Neural cell (in vitro differentiated cells): ENCODE measurements around the gene PAGE1. TPM values are rescaled to one million over a fixed set of nuclear protein-coding genes. Genes with fewer than 3 reads are reported as not detected.

ENCODE experiments used
- H2AFZ ChIP-seq: fragments of 200-600, 300-800 bp; sonication (generic), shearing (Covaris generic); 2 replicates; pipeline ENCODE4 v1.6.0; 2014; ENCODE audit warnings: low read depth, mild to moderate bottlenecking, antibody characterized with exemption, low read length, moderate library complexity
- H3F3A ChIP-seq: fragments of 200-600 bp; shearing (Covaris generic); 2 replicates; pipeline ENCODE4 v1.6.1; 2016; ENCODE audit warnings: mild to moderate bottlenecking, moderate library complexity, mixed read lengths, antibody characterized with exemption, low read length; ENCODE audit not compliant: insufficient read depth, poor library complexity, severe bottlenecking
- H3K27ac ChIP-seq: fragments of 200-600, 300-800 bp; sonication (generic), shearing (Covaris generic); 2 replicates; pipeline ENCODE4 v1.5.1; 2014; ENCODE audit warnings: mild to moderate bottlenecking, low read length, moderate library complexity
- H3K27me3 ChIP-seq: fragments of 300-800, 200-600 bp; sonication (generic), shearing (Covaris generic); 2 replicates; pipeline ENCODE4 v1.6.0; 2014; ENCODE audit warnings: mild to moderate bottlenecking, low read depth, low read length, moderate library complexity; ENCODE audit not compliant: insufficient read depth
- H3K36me3 ChIP-seq: fragments of 300-800, 200-600 bp; sonication (generic), shearing (Covaris generic); 2 replicates; pipeline ENCODE4 v1.5.1; 2014; ENCODE audit warnings: mild to moderate bottlenecking, antibody characterized with exemption, low read length, moderate library complexity; ENCODE audit not compliant: insufficient read depth
- H3K4me2 ChIP-seq: fragments of 300-800, 200-600 bp; sonication (generic), shearing (Covaris generic); 2 replicates; pipeline ENCODE4 v1.6.0; 2014; ENCODE audit warnings: mild to moderate bottlenecking, low read length
- H3K4me3 ChIP-seq: fragments of 300-800, 200-600 bp; sonication (generic), shearing (Covaris generic); 2 replicates; pipeline ENCODE4 v1.5.1; 2014; ENCODE audit warnings: mild to moderate bottlenecking, low read length, moderate library complexity
- H3K79me2 ChIP-seq: fragments of 200-600 bp; shearing (Covaris generic); replicated peaks from 2 replicates; pipeline ENCODE4 v1.6.0; 2014; ENCODE audit warnings: mild to moderate bottlenecking, low read length, moderate library complexity; ENCODE audit not compliant: insufficient read depth
- H3K9ac ChIP-seq: fragments of 300-800, 200-600 bp; sonication (generic), shearing (Covaris generic); 2 replicates; pipeline ENCODE4 v1.6.1; 2016; ENCODE audit warnings: mild to moderate bottlenecking, low read length, mixed read lengths
- H3K9me2 ChIP-seq: fragments of 200-600 bp; shearing (Covaris generic); 2 replicates; pipeline ENCODE4 v1.6.1; 2016; ENCODE audit warnings: mild to moderate bottlenecking, low read length, mixed read lengths; ENCODE audit not compliant: insufficient read depth
- H3K9me3 ChIP-seq: fragments of 200-600, 300-800 bp; sonication (generic), shearing (Covaris generic); 2 replicates; pipeline ENCODE4 v1.6.1; 2016; ENCODE audit warnings: mild to moderate bottlenecking, mixed run types, low read length, moderate library complexity, mixed read lengths
- H4K20me1 ChIP-seq: fragments of 200-600 bp; shearing (Covaris generic); 2 replicates; pipeline ENCODE4 v1.6.1; 2016; ENCODE audit warnings: mild to moderate bottlenecking, mixed run types; ENCODE audit not compliant: insufficient read depth
- EP300 ChIP-seq: fragments of 450-650 bp; conservative IDR thresholded peaks from 2 replicates; pipeline ENCODE4 v1.6.1; 2014; ENCODE audit warnings: antibody characterized with exemption, mild to moderate bottlenecking, moderate library complexity; ENCODE audit not compliant: poor library complexity, severe bottlenecking
- EZH2 ChIP-seq: fragments of 200-600, 300-800 bp; shearing (Covaris generic), sonication (generic); IDR thresholded peaks from 2 replicates; pipeline ENCODE4 v1.6.1; 2014; ENCODE audit warnings: antibody characterized with exemption, low read length, borderline replicate concordance, mild to moderate bottlenecking; ENCODE audit not compliant: insufficient read depth, poor library complexity, severe bottlenecking
- MXI1 ChIP-seq: fragments of 450-650 bp; conservative IDR thresholded peaks from 2 replicates; pipeline ENCODE4 v1.6.1; 2014; ENCODE audit warnings: antibody characterized with exemption, mild to moderate bottlenecking; ENCODE audit not compliant: poor library complexity, severe bottlenecking
- POLR2AphosphoS5 ChIP-seq: IDR thresholded peaks from 2 replicates; pipeline ENCODE4 v1.6.1; 2012
- RAD21 ChIP-seq: fragments of 450-650 bp; conservative IDR thresholded peaks from 2 replicates; pipeline ENCODE4 v1.6.1; 2014; ENCODE audit warnings: antibody characterized with exemption, mild to moderate bottlenecking, moderate library complexity
- SMC3 ChIP-seq: fragments of 450-650 bp; conservative IDR thresholded peaks from 2 replicates; pipeline ENCODE4 v1.6.1; 2014; ENCODE audit warnings: antibody characterized with exemption, mild to moderate bottlenecking, moderate library complexity; ENCODE audit not compliant: poor library complexity
- TAF1 ChIP-seq: IDR thresholded peaks from 2 replicates; pipeline ENCODE4 v1.6.1; 2012; ENCODE audit warnings: low read depth
- polyA plus RNA-seq: library from polyadenylated mRNA; depleted of rRNA; stranded (reverse); fragments of >200 nt; gene quantifications from 2 replicates; pipeline ENCODE4 v1.2.3, GENCODE V29; 2014
- TF ChIP-seq, protein P1 (sequence below): IDR thresholded peaks from 2 replicates; pipeline ENCODE4 v1.6.1; 2012; ENCODE audit warnings: borderline replicate concordance
- TF ChIP-seq, protein P2 (sequence below): fragments of 450-650 bp; IDR thresholded peaks from 2 replicates; pipeline ENCODE4 v1.5.1; 2014; ENCODE audit warnings: antibody characterized with exemption, mild to moderate bottlenecking, moderate library complexity; ENCODE audit not compliant: poor library complexity, severe bottlenecking

Gene PAGE1
- polyA plus RNA-seq, 1 donor from 2014 or later, result not detected

DNA sequence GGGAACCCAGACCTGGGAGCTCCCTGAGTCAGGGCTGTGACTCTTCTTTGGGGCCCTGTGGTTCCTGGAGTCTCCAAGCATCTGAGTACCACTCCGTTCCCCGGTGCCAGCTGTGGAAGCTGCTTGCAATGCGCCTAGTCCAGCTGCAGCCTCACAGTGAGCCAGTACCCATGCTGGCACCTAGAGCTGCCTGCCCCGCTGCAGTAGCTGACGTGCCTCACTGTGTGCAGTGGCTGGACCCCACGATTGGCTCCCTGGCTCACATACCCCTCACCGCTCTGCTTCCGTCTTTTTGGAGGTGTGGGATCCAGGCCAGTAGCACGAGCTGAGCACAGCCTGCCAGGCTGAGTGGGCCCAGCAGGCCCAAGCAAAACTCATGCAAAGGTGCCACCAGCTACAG lies 32.1 kb upstream of the PAGE1 start:
- TF ChIP-seq POLR2AphosphoS5, result no peak
- TF ChIP-seq, protein P1, sequence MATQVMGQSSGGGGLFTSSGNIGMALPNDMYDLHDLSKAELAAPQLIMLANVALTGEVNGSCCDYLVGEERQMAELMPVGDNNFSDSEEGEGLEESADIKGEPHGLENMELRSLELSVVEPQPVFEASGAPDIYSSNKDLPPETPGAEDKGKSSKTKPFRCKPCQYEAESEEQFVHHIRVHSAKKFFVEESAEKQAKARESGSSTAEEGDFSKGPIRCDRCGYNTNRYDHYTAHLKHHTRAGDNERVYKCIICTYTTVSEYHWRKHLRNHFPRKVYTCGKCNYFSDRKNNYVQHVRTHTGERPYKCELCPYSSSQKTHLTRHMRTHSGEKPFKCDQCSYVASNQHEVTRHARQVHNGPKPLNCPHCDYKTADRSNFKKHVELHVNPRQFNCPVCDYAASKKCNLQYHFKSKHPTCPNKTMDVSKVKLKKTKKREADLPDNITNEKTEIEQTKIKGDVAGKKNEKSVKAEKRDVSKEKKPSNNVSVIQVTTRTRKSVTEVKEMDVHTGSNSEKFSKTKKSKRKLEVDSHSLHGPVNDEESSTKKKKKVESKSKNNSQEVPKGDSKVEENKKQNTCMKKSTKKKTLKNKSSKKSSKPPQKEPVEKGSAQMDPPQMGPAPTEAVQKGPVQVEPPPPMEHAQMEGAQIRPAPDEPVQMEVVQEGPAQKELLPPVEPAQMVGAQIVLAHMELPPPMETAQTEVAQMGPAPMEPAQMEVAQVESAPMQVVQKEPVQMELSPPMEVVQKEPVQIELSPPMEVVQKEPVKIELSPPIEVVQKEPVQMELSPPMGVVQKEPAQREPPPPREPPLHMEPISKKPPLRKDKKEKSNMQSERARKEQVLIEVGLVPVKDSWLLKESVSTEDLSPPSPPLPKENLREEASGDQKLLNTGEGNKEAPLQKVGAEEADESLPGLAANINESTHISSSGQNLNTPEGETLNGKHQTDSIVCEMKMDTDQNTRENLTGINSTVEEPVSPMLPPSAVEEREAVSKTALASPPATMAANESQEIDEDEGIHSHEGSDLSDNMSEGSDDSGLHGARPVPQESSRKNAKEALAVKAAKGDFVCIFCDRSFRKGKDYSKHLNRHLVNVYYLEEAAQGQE, result no peak
- TF ChIP-seq TAF1, result no peak
- no peak for TF ChIP-seq EP300
- no peak for TF ChIP-seq EZH2
- Histone ChIP-seq H3K27me3 (no peaks in the 10 kb centered on the region), H3K9me3 (no peaks in the 10 kb centered on the region)

DNA sequence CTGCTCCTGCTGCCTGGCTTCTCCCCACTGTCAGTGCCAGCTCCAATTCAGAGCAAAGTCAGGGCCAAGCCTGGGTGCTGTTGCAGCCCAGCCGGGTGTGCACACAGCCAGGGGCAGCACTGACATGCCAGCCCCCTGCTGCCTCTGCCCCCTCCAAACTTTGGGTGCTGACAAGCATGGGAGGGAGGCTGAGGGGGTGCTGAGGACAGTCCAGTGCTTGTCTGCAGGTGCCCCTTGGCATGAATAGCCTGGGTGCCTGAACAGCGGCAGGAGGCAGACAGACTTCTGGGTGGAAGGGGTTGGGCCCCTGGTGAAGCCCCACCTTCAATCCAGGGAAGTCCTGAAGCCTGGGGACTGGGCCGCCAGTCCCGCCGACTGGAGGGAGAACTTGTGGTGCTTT lies 31.2 kb upstream of the PAGE1 start:
- Histone ChIP-seq H2AFZ (no peak overlapping the region), H3K4me2 (no peak overlapping the region), H3K36me3 (no peaks in the 10 kb centered on the region), H3K79me2 (no peaks in the 10 kb centered on the region), H3K9ac (no peak overlapping the region), H3K9me3 (no peaks in the 10 kb centered on the region), H4K20me1 (no peaks in the 10 kb centered on the region), H3F3A (no peaks in the 10 kb centered on the region), H3K9me2 (no peaks in the 10 kb centered on the region), H3K27me3 (no peaks in the 10 kb centered on the region), H3K4me3 (no peak overlapping the region), H3K27ac (no peak overlapping the region)
- no peak for TF ChIP-seq RAD21

More for the DNA sequence above, 32.1 kb upstream of the PAGE1 start:
- Histone ChIP-seq H3F3A (no peaks in the 10 kb centered on the region), H3K9me2 (no peaks in the 10 kb centered on the region), H3K79me2 (no peaks in the 10 kb centered on the region), H4K20me1 (no peaks in the 10 kb centered on the region), H3K4me3 (no peak overlapping the region), H2AFZ (no peak overlapping the region), H3K4me2 (no peak overlapping the region), H3K36me3 (no peaks in the 10 kb centered on the region), H3K9ac (no peak overlapping the region), H3K27ac (no peak overlapping the region)

DNA sequence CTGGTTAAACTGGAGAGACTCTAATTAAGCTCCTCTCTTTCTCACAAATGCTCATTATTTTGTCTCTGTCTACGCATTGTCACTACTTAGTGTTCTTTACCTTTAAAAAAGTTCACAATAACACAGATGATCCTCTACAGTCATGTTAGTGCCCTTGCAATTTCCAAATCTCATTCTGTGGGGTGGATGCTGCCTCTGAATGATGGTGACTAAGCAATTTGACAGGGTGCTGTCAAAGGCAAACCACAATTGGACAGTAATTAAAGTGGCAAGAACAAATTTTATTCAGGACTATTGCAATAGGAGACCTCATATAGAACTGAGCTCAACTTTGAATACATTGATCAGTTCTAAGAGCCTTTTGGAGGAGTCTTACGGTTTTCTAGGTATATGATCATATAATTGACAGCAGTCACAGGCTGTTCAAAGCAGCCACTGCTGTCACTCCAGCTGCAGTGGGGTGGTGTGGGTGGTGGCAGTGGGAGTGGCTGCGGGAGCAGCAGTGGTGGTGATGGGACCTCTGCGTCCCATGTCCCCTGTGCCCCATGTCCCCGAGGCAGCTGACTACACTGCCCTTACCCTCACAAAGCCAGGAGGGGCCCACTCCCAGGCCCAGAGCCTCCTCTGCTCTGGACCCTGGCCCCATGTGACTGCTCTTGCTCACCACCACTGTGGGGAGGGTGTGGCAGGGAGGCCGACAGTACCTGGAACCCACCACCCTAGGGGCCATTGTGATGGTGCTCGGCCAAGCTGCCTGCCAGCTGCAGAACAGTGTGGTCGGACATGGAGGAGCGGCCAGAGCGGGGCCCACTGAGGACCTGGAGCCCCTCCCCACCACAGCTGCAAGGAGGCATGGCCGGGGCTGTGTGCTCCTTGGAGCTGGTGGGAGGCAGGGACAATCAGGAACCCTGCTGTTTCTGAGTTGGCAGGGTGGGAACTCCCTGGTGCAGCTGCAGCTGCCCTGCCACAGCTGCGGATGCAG lies 30.4 kb upstream of the PAGE1 start:
- Histone ChIP-seq H3K27me3 (no peaks in the 10 kb centered on the region), H4K20me1 (no peaks in the 10 kb centered on the region), H3F3A (no peaks in the 10 kb centered on the region), H3K36me3 (no peaks in the 10 kb centered on the region), H3K79me2 (no peaks in the 10 kb centered on the region), H3K9me2 (no peaks in the 10 kb centered on the region), H2AFZ (no peak overlapping the region), H3K9ac (no peak overlapping the region), H3K9me3 (no peaks in the 10 kb centered on the region), H3K4me2 (no peak overlapping the region), H3K4me3 (no peak overlapping the region), H3K27ac (no peak overlapping the region)
- TF ChIP-seq, protein P1, result no peak
- TF ChIP-seq RAD21, result no peak
- TF ChIP-seq TAF1, result no peak
- no peak for TF ChIP-seq POLR2AphosphoS5
- TF ChIP-seq, protein P2, sequence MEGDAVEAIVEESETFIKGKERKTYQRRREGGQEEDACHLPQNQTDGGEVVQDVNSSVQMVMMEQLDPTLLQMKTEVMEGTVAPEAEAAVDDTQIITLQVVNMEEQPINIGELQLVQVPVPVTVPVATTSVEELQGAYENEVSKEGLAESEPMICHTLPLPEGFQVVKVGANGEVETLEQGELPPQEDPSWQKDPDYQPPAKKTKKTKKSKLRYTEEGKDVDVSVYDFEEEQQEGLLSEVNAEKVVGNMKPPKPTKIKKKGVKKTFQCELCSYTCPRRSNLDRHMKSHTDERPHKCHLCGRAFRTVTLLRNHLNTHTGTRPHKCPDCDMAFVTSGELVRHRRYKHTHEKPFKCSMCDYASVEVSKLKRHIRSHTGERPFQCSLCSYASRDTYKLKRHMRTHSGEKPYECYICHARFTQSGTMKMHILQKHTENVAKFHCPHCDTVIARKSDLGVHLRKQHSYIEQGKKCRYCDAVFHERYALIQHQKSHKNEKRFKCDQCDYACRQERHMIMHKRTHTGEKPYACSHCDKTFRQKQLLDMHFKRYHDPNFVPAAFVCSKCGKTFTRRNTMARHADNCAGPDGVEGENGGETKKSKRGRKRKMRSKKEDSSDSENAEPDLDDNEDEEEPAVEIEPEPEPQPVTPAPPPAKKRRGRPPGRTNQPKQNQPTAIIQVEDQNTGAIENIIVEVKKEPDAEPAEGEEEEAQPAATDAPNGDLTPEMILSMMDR, result no peak
- TF ChIP-seq EP300, result no peak
- no peak for TF ChIP-seq MXI1
- no peak for TF ChIP-seq SMC3
- no peak for TF ChIP-seq EZH2
